ENCODE data around the gene ZNF598.

DNA sequence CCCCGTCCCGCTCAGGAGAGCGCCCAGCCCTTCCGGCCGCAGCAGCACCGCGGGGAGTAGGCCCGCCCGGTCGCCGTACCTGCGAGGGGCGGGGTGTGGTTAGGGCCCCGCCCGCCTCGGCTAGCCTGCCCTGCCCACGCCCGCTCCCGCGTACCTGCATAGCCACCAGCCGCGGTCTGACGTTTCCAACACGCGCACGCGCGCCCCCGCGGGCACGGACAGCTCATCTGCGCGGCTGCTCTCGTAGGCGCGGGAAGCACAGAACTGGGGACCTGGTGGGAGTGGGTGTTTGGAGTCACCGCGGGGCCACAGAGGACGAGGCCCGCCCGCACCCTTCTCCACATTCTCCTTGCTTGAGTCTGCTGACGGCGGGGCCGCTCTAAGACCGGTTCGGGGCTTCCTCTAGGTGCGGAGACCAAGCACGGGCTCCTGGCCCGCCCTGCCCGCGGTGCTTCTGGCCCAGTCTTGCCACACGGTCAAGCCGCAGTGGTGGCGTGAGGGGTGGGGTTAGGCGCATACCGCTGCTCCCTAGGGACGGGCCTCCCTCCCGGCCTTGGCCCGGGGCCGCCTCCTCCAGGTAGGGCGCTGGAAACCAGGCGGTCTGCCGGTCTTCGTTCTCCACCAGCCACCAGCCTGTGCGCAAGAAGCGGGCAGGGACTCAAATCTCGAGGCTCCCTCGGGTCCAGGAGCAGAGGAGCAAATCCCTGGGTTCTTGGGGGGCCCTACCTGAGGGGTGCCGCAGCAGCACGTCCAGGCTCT is 30.2 kb downstream of the ZNF598 start:
- TF ChIP-seq, protein P1, sequence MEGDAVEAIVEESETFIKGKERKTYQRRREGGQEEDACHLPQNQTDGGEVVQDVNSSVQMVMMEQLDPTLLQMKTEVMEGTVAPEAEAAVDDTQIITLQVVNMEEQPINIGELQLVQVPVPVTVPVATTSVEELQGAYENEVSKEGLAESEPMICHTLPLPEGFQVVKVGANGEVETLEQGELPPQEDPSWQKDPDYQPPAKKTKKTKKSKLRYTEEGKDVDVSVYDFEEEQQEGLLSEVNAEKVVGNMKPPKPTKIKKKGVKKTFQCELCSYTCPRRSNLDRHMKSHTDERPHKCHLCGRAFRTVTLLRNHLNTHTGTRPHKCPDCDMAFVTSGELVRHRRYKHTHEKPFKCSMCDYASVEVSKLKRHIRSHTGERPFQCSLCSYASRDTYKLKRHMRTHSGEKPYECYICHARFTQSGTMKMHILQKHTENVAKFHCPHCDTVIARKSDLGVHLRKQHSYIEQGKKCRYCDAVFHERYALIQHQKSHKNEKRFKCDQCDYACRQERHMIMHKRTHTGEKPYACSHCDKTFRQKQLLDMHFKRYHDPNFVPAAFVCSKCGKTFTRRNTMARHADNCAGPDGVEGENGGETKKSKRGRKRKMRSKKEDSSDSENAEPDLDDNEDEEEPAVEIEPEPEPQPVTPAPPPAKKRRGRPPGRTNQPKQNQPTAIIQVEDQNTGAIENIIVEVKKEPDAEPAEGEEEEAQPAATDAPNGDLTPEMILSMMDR (IDR thresholded peaks at IDR 0.05) = no peak
- TF ChIP-seq POLR2A (IDR thresholded peaks at IDR 0.05) = no peak

Measured in lower leg skin (tissue), 3 donors.